GM23248 (cell line): ENCODE results near the gene PRRT4. TPM values are rescaled to one million over a fixed set of nuclear protein-coding genes. Genes with fewer than 3 reads are reported as not detected.

Experiments
- DNase-seq: peaks from one replicate; pipeline ENCODE4 v3.0.0-alpha.2; 2015
- H2AFZ ChIP-seq: fragments of 200-600 bp; sonication (generic); 2 replicates; pipeline ENCODE4 v1.6.1; 2016; ENCODE audit warnings: antibody characterized with exemption
- H3F3A ChIP-seq: fragments of 200-600 bp; sonication (generic); 2 replicates; pipeline ENCODE4 v1.6.1; 2016; ENCODE audit warnings: mild to moderate bottlenecking, antibody characterized with exemption, mixed run types; ENCODE audit not compliant: insufficient read depth
- H3K27ac ChIP-seq: fragments of 200-600 bp; sonication (generic); 2 replicates; pipeline ENCODE4 v1.5.1; 2016; ENCODE audit warnings: mild to moderate bottlenecking
- H3K27me3 ChIP-seq: fragments of 200-600 bp; sonication (generic); replicated peaks from 2 replicates; pipeline ENCODE4 v1.6.1; 2016; ENCODE audit warnings: mild to moderate bottlenecking; ENCODE audit not compliant: insufficient read depth
- H3K36me3 ChIP-seq: fragments of 200-600 bp; sonication (generic); 2 replicates; pipeline ENCODE4 v1.6.1; 2016; ENCODE audit warnings: low read depth, mild to moderate bottlenecking
- H3K4me1 ChIP-seq: fragments of 200-600 bp; sonication (generic); 2 replicates; pipeline ENCODE4 v1.6.1; 2016; ENCODE audit warnings: mild to moderate bottlenecking; ENCODE audit not compliant: insufficient read depth
- H3K4me2 ChIP-seq: fragments of 200-600 bp; sonication (generic); one replicate; pipeline ENCODE4 v1.6.1; 2016; ENCODE audit warnings: mild to moderate bottlenecking; ENCODE audit not compliant: unreplicated experiment
- H3K4me3 ChIP-seq: fragments of 200-600 bp; sonication (generic); 2 replicates; pipeline ENCODE4 v1.5.1; 2016; ENCODE audit warnings: mild to moderate bottlenecking
- H3K79me2 ChIP-seq: fragments of 200-600 bp; sonication (generic); 2 replicates; pipeline ENCODE4 v1.6.1; 2016; ENCODE audit warnings: mild to moderate bottlenecking; ENCODE audit not compliant: insufficient read depth
- H3K9ac ChIP-seq: fragments of 200-600 bp; sonication (generic); 2 replicates; pipeline ENCODE4 v1.6.1; 2016; ENCODE audit warnings: mild to moderate bottlenecking
- H3K9me2 ChIP-seq: fragments of 200-600 bp; sonication (generic); 2 replicates; pipeline ENCODE4 v1.6.1; 2016; ENCODE audit warnings: mixed run types, mild to moderate bottlenecking, moderate library complexity; ENCODE audit not compliant: insufficient read depth
- H3K9me3 ChIP-seq: fragments of 200-600 bp; sonication (generic); one replicate; pipeline ENCODE4 v1.6.1; 2017; ENCODE audit warnings: low read depth
- H4K20me1 ChIP-seq: fragments of 200-600 bp; sonication (generic); 2 replicates; pipeline ENCODE4 v1.6.0; 2016; ENCODE audit not compliant: insufficient read depth
- EZH2 ChIP-seq: fragments of 200-600 bp; sonication (generic); IDR thresholded peaks from 2 replicates; pipeline ENCODE4 v1.6.1; 2018; ENCODE audit warnings: antibody characterized with exemption, mild to moderate bottlenecking; ENCODE audit not compliant: insufficient read depth, poor library complexity, severe bottlenecking
- EZH2phosphoT487 ChIP-seq: fragments of 200-600 bp; sonication (generic); IDR thresholded peaks from 2 replicates; pipeline ENCODE4 v1.6.1; 2018; ENCODE audit warnings: antibody characterized with exemption, moderate library complexity, mild to moderate bottlenecking, low read depth; ENCODE audit not compliant: insufficient read depth
- WGBS, 2 experiments: methylation state at CpG; one replicate each; pipeline ENCODE4 v1.1.6; 2015 to 2017; ENCODE audit warnings: low lambda C conversion rate in 2 of 2, low coverage in 1 of 2; ENCODE audit errors: missing lambda C conversion rate in 2 of 2; 5-methylcytosine and 5-hydroxymethylcytosine counted together
- in situ Hi-C: fragments of 300-500 bp; cut with MboI; formaldehyde crosslinking; loops from 2 replicates; pipeline ENCODE4 v1.15.0; 2020
- polyA plus RNA-seq: library from polyadenylated mRNA; unstranded; fragments of >200 nt; fragmentation: Nextera tagmentation; extraction: Ambion mirVana; gene quantifications from 2 replicates; pipeline ENCODE4 v1.2.1, GENCODE V29; 2016
- total RNA-seq: library from RNA; depleted of rRNA; stranded (reverse); fragments of >200 nt; shearing (Covaris generic); gene quantifications from 2 replicates; pipeline ENCODE4 v1.2.3, GENCODE V29; 2014

The PRRT4 gene
- total and polyA plus RNA-seq, 2 experiments from 2014 or later, result not detected

DNA sequence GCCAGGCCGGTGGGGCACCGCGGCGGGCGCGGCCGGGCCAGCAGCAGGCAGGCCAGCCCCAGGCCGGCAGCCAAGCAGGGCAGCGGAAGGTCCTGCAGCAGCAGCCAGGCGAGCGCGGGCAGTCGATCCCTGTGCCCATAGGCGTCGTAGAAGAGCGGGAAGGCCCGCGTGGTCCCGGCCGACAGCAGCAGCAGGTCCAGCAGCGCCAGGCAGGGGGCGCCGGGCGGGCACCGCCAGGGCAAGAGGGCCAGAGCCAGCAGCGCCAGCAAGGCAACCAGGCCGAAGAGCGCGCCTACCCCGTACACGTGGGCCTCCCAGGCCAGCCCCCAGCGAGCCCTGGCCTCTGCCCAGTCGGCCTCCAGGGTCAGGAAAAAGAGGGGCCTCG is 9.3 kb downstream of the PRRT4 start:
- in situ Hi-C loops, result no loop called here
- no peaks in the 10 kb centered on the region for H3K4me1 ChIP-seq
- peak; percentile 55 for DNase-seq
- H3K9me3 ChIP-seq, result no peaks in the 10 kb centered on the region
- H3F3A ChIP-seq, result no peaks in the 10 kb centered on the region
- TF ChIP-seq EZH2phosphoT487 (no peak), EZH2 (no peak)
- WGBS, 2 experiments, result 29 to 33% methylated on average over 25 to 30 of the region's 34 CpGs
- no peaks in the 10 kb centered on the region for H3K36me3 ChIP-seq
- H2AFZ ChIP-seq, result no peak overlapping the region
- no peak overlapping the region for H3K9ac ChIP-seq
- no peak overlapping the region for H3K4me3 ChIP-seq
- no peaks in the 10 kb centered on the region for H3K9me2 ChIP-seq
- H3K4me2 ChIP-seq, result no peak overlapping the region
- no peak overlapping the region for H3K27ac ChIP-seq
- H4K20me1 ChIP-seq, result no peaks in the 10 kb centered on the region
- no peaks in the 10 kb centered on the region for H3K79me2 ChIP-seq
- peaks cover 59% of the 10 kb centered on the region for H3K27me3 ChIP-seq

DNA sequence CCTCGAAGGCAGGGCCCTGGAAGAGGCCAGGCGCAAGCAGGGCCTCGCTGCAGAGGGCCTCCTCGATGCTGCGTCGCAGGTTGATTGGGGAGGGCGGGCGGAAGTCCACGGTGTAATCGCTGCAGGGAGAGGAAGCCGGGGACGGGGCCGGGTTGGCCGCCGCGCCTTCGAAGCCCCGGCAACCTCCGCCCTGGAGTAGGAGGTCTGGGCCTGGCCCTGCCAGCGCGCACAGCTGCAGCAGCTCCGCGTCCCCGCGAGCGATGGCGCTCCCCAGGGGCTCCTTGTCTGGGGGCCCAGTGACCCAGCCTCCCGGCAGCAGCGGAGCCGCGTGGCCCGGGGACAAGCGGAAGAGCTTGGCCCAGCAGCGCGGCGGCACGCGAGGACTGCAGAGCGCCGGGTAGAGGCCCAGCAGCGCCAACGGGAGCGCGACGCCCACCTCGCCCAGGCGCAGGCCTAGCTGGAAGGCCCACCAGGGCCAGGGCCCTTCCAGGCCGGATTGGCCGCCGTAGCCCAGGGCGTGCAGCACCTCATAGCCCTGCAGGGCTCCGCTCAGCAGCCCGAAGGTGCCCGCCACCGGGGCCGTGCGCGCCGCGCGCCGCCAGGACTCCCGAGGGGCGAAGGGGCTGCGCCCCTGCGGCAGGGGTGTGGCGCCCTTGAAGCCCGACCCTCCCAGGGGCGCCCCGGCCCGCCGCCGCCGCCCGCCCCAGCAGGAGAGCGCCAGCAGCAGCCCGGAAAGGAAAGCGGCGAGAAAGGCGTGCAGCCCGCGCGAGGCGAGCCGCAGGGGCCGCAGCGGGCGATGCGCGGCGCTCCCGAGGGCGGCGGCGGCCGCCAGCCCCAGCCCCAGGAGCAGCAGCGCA is 10.0 kb downstream of the PRRT4 start:
- H3K4me3 ChIP-seq, result no peak overlapping the region
- H4K20me1 ChIP-seq, result no peaks in the 10 kb centered on the region
- H3K27ac ChIP-seq, result no peak overlapping the region
- WGBS, 2 experiments, result 19 to 22% methylated on average over 59 to 61 of the region's 97 CpGs
- no peaks in the 10 kb centered on the region for H3K4me1 ChIP-seq
- H3K4me2 ChIP-seq, result no peak overlapping the region
- TF ChIP-seq EZH2, result no peak
- TF ChIP-seq EZH2phosphoT487, result no peak
- in situ Hi-C loops, result no loop called here
- H3K79me2 ChIP-seq, result no peaks in the 10 kb centered on the region
- H3K36me3 ChIP-seq, result no peaks in the 10 kb centered on the region
- H3K9me3 ChIP-seq, result no peaks in the 10 kb centered on the region
- no peaks in the 10 kb centered on the region for H3K9me2 ChIP-seq
- peaks cover 59% of the 10 kb centered on the region for H3K27me3 ChIP-seq
- no peaks in the 10 kb centered on the region for H3F3A ChIP-seq
- DNase-seq, result peak; percentile 21
- no peak overlapping the region for H2AFZ ChIP-seq
- no peak overlapping the region for H3K9ac ChIP-seq

DNA sequence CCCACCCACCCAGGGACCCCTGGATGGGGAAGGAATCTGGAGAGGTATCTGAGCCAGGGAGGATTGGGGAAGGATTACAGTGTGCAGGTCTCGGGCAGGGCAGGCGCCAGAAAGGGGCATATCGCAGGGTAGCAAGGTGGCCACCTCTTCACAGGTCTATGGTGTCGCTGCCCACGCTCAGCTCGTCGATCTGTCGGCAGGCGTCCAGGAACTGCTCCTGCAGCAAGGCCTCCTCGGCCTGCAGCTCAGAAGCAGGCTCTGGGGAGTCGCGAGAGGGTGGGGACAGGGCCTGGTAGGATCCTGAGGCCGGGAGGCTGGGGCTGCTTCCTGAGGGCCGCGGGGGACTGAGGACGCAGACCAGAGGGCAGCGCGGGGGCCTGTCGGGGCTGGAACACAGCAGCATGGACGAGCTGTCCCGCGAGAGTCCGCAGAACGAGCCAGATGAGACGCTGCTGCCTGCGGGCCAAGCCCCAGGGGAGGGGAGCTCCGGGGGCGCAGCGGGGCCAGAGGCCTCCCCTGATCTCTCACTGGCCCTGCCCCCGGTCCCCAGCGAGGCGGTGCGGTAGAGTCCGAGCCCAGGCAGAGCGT is 10.7 kb downstream of the PRRT4 start:
- no peak for DNase-seq
- H3K79me2 ChIP-seq, result no peaks in the 10 kb centered on the region
- no peak overlapping the region for H2AFZ ChIP-seq
- H3K36me3 ChIP-seq, result no peaks in the 10 kb centered on the region
- no peak overlapping the region for H3K27ac ChIP-seq
- no peaks in the 10 kb centered on the region for H4K20me1 ChIP-seq
- no peaks in the 10 kb centered on the region for H3K4me1 ChIP-seq
- no peaks in the 10 kb centered on the region for H3K9me3 ChIP-seq
- TF ChIP-seq EZH2 (no peak), EZH2phosphoT487 (no peak)
- H3K9me2 ChIP-seq, result no peaks in the 10 kb centered on the region
- H3K4me2 ChIP-seq, result no peak overlapping the region
- 63 to 70% methylated on average over 22 to 34 of the region's 35 CpGs for WGBS, 2 experiments
- H3K27me3 ChIP-seq, result peaks cover 58% of the 10 kb centered on the region
- H3K9ac ChIP-seq, result no peak overlapping the region
- H3F3A ChIP-seq, result no peaks in the 10 kb centered on the region
- in situ Hi-C loops, result no loop called here
- H3K4me3 ChIP-seq, result no peak overlapping the region

DNA sequence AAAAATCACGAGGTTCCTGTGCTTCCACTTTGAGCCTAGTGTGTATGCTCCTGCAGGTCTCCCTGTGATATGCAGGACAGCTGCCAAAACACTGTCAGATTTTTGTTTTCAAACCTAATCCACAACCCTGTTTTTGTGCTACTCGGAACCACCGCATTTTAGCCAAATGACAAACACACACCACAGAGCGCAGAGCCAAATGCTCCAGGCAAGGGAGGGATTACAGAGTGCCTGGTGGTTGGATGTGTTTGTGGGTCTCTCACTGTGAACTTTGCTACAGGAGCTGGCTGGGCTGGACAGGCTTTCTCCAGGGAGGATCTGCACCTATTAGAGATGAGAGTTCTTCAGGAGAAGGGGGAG is 12.0 kb downstream of the PRRT4 start:
- no peaks in the 10 kb centered on the region for H3K9me2 ChIP-seq
- no peaks in the 10 kb centered on the region for H3K36me3 ChIP-seq
- no peak overlapping the region for H3K4me2 ChIP-seq
- no peaks in the 10 kb centered on the region for H4K20me1 ChIP-seq
- no peaks in the 10 kb centered on the region for H3F3A ChIP-seq
- H3K27ac ChIP-seq, result no peak overlapping the region
- no peaks in the 10 kb centered on the region for H3K9me3 ChIP-seq
- no peak overlapping the region for H2AFZ ChIP-seq
- whole genome bisulfite sequencing, 2 experiments, result 26 to 27% methylated on average over 4 of the region's 4 CpGs
- H3K27me3 ChIP-seq, result peaks cover 56% of the 10 kb centered on the region
- no peak for DNase-seq
- no peaks in the 10 kb centered on the region for H3K79me2 ChIP-seq
- no peaks in the 10 kb centered on the region for H3K4me1 ChIP-seq
- H3K4me3 ChIP-seq, result no peak overlapping the region
- in situ Hi-C loops, result loop anchor here (5.0 kb wide), 1 partner anchor 33 kb away; no protein-coding TSS in a partner anchor
- no peak overlapping the region for H3K9ac ChIP-seq
- TF ChIP-seq EZH2phosphoT487 (no peak), EZH2 (no peak)
